Stimulated activated CD8-positive, alpha-beta memory T cell treated with anti-CD3 and anti-CD28 coated beads, Interleukin-2, amount 100 ng/mL, for 1 hour (primary cell): ENCODE results near the gene OR5T2.
"Not testable (repeated sequence)": the region's sequence is repeated elsewhere in the genome, so short reads cannot be mapped to it uniquely, and the experiment has no call there.

Source experiments
- DNase-seq, 2 donors: peaks; one replicate each; pipeline ENCODE4 v3.0.0-alpha.2; 2020; ENCODE audit warnings: low read depth in 2 of 2

The OR5T2 gene

GRCh38 chr11:56234155-56234554 lies at the start of gene OR5T2:
TSS of gene OR5T2 (minus strand) at chr11:56234255. CDS start at chr11:56233062, 1,193 bp downstream.
- DNase-seq = no peak

GRCh38 chr11:56273854-56274253 lies 39.8 kb upstream of the OR5T2 start, which contains the start of gene OR5T1:
TSS of gene OR5T1 (plus strand) at chr11:56274154. CDS start at chr11:56275639, 1,485 bp downstream.
- DNase-seq = no peak

GRCh38 chr11:56271092-56271491 lies 37.0 kb upstream of the OR5T2 start:
- DNase-seq = no peak

- DNase-seq = no peak
Measured at GRCh38 chr11:56251954-56252353, 17.9 kb upstream of the OR5T2 start, which contains the start of gene OR5T3. TSS of gene OR5T3 (plus strand) at chr11:56252254. CDS start at chr11:56252254, 0 bp downstream.

GRCh38 chr11:56219735-56220134 lies 14.3 kb downstream of the OR5T2 start:
- not testable (repeated sequence) for DNase-seq

- DNase-seq = no peak
Measured at GRCh38 chr11:56214537-56214936, 19.5 kb downstream of the OR5T2 start.

GRCh38 chr11:56207790-56208189 lies 26.3 kb downstream of the OR5T2 start:
- no peak for DNase-seq

GRCh38 chr11:56197367-56197766 lies 36.7 kb downstream of the OR5T2 start:
- no peak for DNase-seq

- no peak for DNase-seq
Measured at GRCh38 chr11:56196705-56197104, 37.4 kb downstream of the OR5T2 start.

GRCh38 chr11:56188602-56189001 lies 45.5 kb downstream of the OR5T2 start:
- no peak for DNase-seq

GRCh38 chr11:56183459-56183858 lies 50.6 kb downstream of the OR5T2 start:
- no peak for DNase-seq
